Peyer's patch (tissue), 4 donors: ENCODE data around the gene PLXNA4.

Experiments used
- POLR2A ChIP-seq, 2 donors: fragments of 450-650 bp; IDR thresholded peaks; one replicate each; pipeline ENCODE4 v1.5.1; 2017; ENCODE audit warnings: antibody characterized with exemption in 2 of 2, mild to moderate bottlenecking in 2 of 2, moderate library complexity in 2 of 2
- TF ChIP-seq, protein P1 (sequence below), 6 experiments: fragments of 450-650 bp in 4 of 6; fragments of 200-600 bp in 2 of 6; sonication (generic) in 1 of 6; IDR thresholded peaks; one replicate each; pipeline ENCODE4 v1.5.1; 2017 to 2019; ENCODE audit warnings: antibody characterized with exemption in 6 of 6, mild to moderate bottlenecking in 3 of 6, moderate library complexity in 1 of 6

DNA sequence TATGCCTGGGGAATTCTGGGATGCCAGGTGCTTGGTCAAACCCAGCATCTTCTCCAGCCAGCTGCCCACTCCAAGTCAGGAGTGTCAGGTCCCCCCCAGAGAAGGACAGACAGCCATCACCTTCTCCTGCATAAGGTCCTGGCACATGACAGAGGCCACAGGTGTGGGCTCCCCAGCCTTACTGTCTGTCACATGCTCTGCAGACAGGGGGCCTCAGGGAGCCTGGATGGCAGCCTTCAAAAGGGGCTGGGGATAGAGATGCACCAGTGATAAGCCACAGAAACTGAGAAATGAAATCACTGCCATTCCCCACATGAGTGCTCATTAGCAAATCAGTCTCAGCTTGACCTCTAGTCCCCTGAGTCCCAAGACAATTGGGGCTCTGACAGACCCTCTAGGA lies 72.9 kb downstream of the PLXNA4 start:
- TF ChIP-seq, protein P1, sequence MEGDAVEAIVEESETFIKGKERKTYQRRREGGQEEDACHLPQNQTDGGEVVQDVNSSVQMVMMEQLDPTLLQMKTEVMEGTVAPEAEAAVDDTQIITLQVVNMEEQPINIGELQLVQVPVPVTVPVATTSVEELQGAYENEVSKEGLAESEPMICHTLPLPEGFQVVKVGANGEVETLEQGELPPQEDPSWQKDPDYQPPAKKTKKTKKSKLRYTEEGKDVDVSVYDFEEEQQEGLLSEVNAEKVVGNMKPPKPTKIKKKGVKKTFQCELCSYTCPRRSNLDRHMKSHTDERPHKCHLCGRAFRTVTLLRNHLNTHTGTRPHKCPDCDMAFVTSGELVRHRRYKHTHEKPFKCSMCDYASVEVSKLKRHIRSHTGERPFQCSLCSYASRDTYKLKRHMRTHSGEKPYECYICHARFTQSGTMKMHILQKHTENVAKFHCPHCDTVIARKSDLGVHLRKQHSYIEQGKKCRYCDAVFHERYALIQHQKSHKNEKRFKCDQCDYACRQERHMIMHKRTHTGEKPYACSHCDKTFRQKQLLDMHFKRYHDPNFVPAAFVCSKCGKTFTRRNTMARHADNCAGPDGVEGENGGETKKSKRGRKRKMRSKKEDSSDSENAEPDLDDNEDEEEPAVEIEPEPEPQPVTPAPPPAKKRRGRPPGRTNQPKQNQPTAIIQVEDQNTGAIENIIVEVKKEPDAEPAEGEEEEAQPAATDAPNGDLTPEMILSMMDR (IDR thresholded peaks at IDR 0.05), result no peak
- no peak for TF ChIP-seq POLR2A (IDR thresholded peaks at IDR 0.05)
